ENCODE data around the gene CDK5R2.
A peak's percentile ranks its signal among the peaks of the same experiment; 100 is the strongest.

CDK5R2 gene

GRCh38 chr2:218963601-218964000 is 4.1 kb downstream of the CDK5R2 start:
- TF ChIP-seq ZNF8 (CRISPR knock-in tag; IDR thresholded peaks at IDR 0.05) (no peak), ZNF70 (CRISPR knock-in tag; IDR thresholded peaks at IDR 0.05) (no peak), ZFP3 (CRISPR knock-in tag; IDR thresholded peaks at IDR 0.05) (no peak), CSDC2 (CRISPR knock-in tag; IDR thresholded peaks at IDR 0.05) (no peak), TSHZ2 (CRISPR knock-in tag; IDR thresholded peaks at IDR 0.05) (no peak), PPARA (CRISPR knock-in tag; IDR thresholded peaks at IDR 0.05; ENCODE audit: borderline replicate concordance) (no peak), GLIS3 (CRISPR knock-in tag; IDR thresholded peaks at IDR 0.05) (no peak), SNAI2 (CRISPR knock-in tag; IDR thresholded peaks at IDR 0.05) (no peak), TCF4 (CRISPR knock-in tag; IDR thresholded peaks at IDR 0.05; ENCODE audit: borderline replicate concordance) (no peak), ISL1 (CRISPR knock-in tag; IDR thresholded peaks at IDR 0.05) (no peak), POU6F1 (CRISPR knock-in tag; IDR thresholded peaks at IDR 0.05; ENCODE audit: borderline replicate concordance, low read depth) (no peak), TOX (CRISPR knock-in tag; IDR thresholded peaks at IDR 0.05; ENCODE audit: borderline replicate concordance) (no peak), CREB5 (CRISPR knock-in tag; IDR thresholded peaks at IDR 0.05; ENCODE audit: low read depth) (no peak), ZFP30 (CRISPR knock-in tag; IDR thresholded peaks at IDR 0.05) (no peak)
- no peak for ATAC-seq

- TF ChIP-seq ZC3H10 (CRISPR knock-in tag; IDR thresholded peaks at IDR 0.05): no peak
- 0 out of 2 replicates have a peak, but pooled peaks have one; percentile 4 for TF ChIP-seq GLIS3 (CRISPR knock-in tag; IDR thresholded peaks at IDR 0.05)
- TF ChIP-seq ISL1 (CRISPR knock-in tag; IDR thresholded peaks at IDR 0.05): peak; percentile 30; the same call in 1 of the 2 replicates
- TF ChIP-seq TCF4 (CRISPR knock-in tag; IDR thresholded peaks at IDR 0.05; ENCODE audit: borderline replicate concordance): peak; percentile 51
- TF ChIP-seq OSR1 (CRISPR knock-in tag; IDR thresholded peaks at IDR 0.05): no peak
- no peak for TF ChIP-seq SNAI2 (CRISPR knock-in tag; IDR thresholded peaks at IDR 0.05)
- peak; percentile 97; the same call in 1 of the 2 replicates for TF ChIP-seq BACH2 (CRISPR knock-in tag; IDR thresholded peaks at IDR 0.05; ENCODE audit: borderline replicate concordance)
- TF ChIP-seq ESRRG (CRISPR knock-in tag; IDR thresholded peaks at IDR 0.05): peak; percentile 47; the same call in 1 of the 2 replicates
- peak; percentile 19; the same call in 2 of the 3 replicates for ATAC-seq
These were observed 4.7 kb downstream of the CDK5R2 start for GRCh38 chr2:218964041-218964771.

GRCh38 chr2:218970894-218971293 is 11.4 kb downstream of the CDK5R2 start:
- ATAC-seq: no peak
- TF ChIP-seq CSRNP3 (CRISPR knock-in tag; IDR thresholded peaks at IDR 0.05) (no peak), ESRRG (CRISPR knock-in tag; IDR thresholded peaks at IDR 0.05) (no peak), TSHZ2 (CRISPR knock-in tag; IDR thresholded peaks at IDR 0.05) (no peak), TCF4 (CRISPR knock-in tag; IDR thresholded peaks at IDR 0.05; ENCODE audit: borderline replicate concordance) (no peak), SNAI2 (CRISPR knock-in tag; IDR thresholded peaks at IDR 0.05) (no peak), POU6F1 (CRISPR knock-in tag; IDR thresholded peaks at IDR 0.05; ENCODE audit: borderline replicate concordance, low read depth) (no peak), ZNF8 (CRISPR knock-in tag; IDR thresholded peaks at IDR 0.05) (no peak), OSR1 (CRISPR knock-in tag; IDR thresholded peaks at IDR 0.05) (no peak), RARB (CRISPR knock-in tag; IDR thresholded peaks at IDR 0.05) (no peak), PPARA (CRISPR knock-in tag; IDR thresholded peaks at IDR 0.05; ENCODE audit: borderline replicate concordance) (no peak), ZNF70 (CRISPR knock-in tag; IDR thresholded peaks at IDR 0.05) (no peak), BACH2 (CRISPR knock-in tag; IDR thresholded peaks at IDR 0.05; ENCODE audit: borderline replicate concordance) (no peak), ARNTL (CRISPR knock-in tag; IDR thresholded peaks at IDR 0.05; ENCODE audit: borderline replicate concordance, low read depth) (no peak), GLIS3 (CRISPR knock-in tag; IDR thresholded peaks at IDR 0.05) (no peak), ZNF565 (CRISPR knock-in tag; conservative IDR thresholded peaks at IDR 0.05; ENCODE audit: low read depth) (no peak)
